Measurements from ENCODE around the gene PLXNA4.

The PLXNA4 gene

GRCh38 chr7:132499065-132499464, 77.2 kb downstream of the PLXNA4 start:
- DNase-seq: no peak

GRCh38 chr7:132498319-132498718, 78.0 kb downstream of the PLXNA4 start:
- DNase-seq: no peak

DNA sequence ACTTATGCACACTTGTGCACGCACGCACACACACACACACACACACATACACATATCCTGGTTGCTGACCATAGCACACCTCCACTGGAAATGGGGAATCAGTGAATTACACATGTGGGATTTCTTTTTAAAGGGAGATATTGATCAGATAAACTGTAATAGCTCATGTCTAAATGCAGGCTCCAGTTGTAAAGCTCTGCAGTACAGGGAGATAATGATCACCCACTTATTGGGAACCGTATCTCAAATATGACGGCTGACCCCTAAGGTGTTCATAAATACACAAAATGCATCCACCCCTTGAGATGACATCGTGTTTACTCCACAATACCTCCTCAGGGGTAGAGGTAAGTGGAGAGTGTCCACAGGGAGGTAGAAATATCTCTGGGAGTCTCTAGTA, 79.2 kb downstream of the PLXNA4 start:
- DNase-seq: no peak

- DNase-seq: no peak
Observed at GRCh38 chr7:132495936-132496335, 80.3 kb downstream of the PLXNA4 start.

GRCh38 chr7:132494474-132494873, 81.8 kb downstream of the PLXNA4 start:
- no peak for DNase-seq

DNA sequence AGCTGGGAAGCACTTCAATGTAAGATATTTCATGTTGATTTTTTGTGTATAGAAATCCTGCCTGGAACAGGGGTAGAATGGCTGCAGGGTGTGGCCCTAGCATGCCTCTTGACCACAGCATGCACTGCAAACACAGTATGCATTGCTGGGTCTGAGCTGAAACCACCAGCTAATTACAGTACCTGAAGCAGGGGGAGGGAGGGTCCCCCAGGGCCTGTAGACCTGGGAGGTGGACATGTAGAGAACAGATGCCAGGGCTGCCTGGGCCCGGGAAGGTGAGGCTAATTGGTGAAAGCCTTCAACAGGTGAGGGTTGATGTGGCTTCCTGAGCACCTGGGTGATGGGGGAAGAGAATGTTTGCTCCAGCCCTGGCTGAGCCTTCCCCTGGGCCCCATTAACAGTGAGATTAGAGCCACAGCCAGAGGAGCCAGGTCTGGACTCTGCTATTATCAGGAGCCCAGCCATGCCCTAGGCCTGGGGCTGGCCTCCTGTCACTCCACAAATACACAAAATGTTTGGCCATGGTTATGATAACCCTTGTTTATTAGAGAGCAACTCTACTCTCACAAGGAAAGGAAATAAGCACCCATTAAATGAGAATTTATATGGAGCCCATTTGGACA, 83.3 kb downstream of the PLXNA4 start:
- no peak for DNase-seq

- no peak for DNase-seq
Observed at GRCh38 chr7:132491391-132491945, 84.8 kb downstream of the PLXNA4 start.

DNA sequence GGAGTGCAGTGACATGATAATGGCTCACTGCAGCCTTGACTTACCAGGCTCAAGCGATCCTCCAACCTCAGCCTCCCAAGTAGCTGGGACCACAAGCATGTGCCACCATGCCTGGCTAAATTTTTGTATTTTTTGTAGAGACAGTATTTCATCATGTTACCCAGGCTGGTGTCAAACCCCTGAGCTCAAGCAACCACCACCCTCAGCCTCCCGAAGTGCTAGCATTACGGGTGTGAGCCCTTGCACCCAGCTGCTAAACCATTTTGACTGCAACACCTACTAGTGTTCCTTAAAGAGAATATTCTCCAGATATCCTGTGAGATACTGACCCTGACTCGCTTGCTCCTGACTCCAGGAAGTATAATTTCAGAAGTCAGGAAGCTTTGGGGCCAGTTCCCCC, 85.8 kb downstream of the PLXNA4 start:
- no peak for DNase-seq

GRCh38 chr7:132489776-132490237, 86.5 kb downstream of the PLXNA4 start:
- no peak for DNase-seq

GRCh38 chr7:132488634-132489302, 87.5 kb downstream of the PLXNA4 start:
- DNase-seq: no peak

- DNase-seq: no peak
Observed at GRCh38 chr7:132486274-132486610, 90.0 kb downstream of the PLXNA4 start.

DNA sequence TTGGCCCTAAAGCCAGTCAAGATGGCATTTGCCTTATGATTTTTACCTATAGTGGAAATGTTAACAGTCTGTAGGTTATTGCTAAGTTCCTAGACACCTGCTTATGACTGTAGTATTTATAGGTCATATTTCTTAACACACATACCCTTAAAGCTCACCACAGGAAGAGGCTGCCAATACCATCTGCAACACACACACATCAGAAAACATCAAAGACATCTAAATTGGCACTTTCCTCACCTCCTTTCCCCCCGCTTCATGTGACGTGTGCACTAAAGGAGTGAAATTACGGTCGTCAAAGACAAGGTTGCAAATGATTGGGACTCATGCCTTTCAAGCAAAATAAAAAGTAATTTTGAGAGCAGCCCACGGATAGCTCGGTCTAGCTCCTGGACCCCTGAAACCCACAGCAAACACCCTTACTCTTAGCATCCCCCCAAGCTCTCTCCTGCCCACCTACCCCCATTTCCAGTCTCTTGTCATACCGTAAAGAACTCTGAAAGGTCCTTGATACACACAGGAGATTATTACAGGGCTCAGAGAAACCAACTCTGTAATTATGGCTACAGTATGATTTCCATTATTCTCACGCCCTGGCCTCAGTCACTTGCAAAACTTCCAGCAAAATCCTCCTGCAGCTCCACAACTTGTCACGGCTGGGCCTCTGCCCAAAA, 90.5 kb downstream of the PLXNA4 start:
- no peak for DNase-seq

GRCh38 chr7:132485136-132485535, 91.1 kb downstream of the PLXNA4 start:
- no peak for DNase-seq

- DNase-seq: no peak
Observed at GRCh38 chr7:132482866-132483265, 93.4 kb downstream of the PLXNA4 start.

DNA sequence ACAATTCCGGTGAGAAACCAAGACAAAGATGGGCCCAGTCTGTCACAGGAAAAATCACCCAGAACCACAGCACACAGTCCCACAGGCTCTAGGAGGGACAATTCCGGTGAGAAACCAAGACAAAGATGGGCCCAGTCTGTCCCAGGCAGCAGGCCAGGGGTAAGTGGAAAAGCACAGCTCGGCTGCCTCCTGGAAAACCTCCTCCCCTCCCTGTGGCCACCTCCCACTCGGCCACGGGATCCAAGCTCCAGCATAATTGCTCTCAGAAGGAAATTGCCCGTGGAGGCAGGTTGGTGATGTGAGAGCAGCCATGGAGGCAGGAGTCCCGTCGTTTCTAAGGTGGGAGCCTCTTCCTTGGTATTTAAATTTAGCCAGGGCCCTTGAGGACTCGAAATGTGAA, 95.7 kb downstream of the PLXNA4 start:
- DNase-seq: no peak

DNA sequence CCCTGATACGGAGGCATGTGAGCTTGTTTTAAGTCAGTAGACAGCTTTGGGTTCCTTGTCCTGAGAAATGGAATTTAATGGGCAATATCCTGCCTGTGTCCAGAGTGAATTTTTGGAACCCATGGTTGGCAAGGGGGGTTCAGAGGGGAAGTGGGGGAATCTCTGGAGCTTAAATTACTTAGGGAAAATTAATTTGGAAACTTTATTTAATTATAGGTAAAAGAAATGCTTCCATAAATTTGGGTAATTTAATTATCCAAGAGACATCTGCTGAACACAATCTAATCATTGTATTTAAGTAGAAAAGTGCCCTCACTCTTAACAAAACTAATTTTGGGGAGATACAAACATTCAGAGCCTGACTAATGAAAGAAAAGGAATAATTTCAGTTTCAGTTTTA, 99.7 kb downstream of the PLXNA4 start:
- no peak for DNase-seq

DNA sequence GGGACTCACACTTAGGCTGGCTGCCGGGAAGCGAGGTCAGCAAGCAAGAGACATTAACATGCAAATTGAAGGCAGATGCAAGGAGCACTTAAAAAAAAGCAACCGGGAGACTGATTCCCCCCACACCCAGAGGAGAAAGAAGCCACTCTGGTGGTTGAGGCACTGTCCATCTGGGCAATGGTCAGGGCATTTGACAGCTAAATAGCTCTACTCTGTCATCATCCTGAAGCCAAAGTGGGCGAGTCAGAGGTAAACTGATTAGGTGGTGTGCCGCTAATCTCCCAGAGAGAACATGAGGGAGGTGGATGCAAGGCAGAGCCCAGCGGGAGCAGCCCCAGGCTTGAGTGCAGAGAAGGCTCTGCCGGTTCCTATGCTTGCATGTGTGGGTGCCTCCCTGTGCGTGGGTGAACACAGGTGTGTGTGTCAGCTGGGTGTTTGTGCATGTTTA, 100.6 kb downstream of the PLXNA4 start:
- no peak for DNase-seq

- DNase-seq: no peak
Observed at GRCh38 chr7:132475037-132475668, 101.1 kb downstream of the PLXNA4 start.

GRCh38 chr7:132472463-132473120, 103.7 kb downstream of the PLXNA4 start:
- no peak for DNase-seq

- DNase-seq: no peak
Observed at GRCh38 chr7:132471515-132471914, 104.8 kb downstream of the PLXNA4 start.

DNA sequence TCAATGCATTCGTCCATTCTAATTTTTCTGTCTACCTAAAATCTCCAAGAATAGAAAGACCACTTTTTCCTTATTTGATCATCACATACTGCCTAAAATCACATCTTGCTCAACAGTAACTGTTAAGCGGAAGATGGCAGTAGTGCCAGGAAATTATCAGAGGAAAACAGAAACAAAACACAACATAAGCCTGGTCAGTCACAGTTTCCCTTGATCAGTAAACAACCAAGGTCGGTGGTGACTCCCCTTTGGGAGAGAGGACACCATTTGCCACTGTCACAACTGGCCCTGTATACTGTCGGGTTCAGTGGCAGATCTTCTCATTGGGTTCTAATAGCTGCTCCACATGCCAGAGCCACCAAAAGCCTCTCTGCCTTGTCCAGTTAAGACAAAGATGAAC, 106.6 kb downstream of the PLXNA4 start:
- no peak for DNase-seq

DNA sequence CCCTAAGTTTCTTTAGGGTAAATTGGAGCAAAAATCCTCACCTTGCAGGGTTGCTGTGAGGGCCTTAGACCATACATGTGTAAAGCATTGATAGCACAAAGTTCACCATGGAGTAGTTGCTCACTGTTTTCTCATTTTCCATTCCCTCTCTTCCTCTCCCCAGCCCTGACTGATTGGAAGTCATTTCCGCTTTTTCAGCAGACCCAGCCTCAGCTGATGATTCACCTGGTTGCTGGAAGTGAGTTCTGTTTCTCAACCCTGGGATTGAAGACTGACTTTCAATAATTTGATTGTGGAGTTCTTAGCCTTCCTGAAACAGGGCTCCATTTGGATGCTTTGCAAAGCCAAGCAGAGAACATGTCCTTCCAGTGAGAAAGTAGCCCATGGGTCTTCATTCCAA, 107.0 kb downstream of the PLXNA4 start:
- DNase-seq: no peak

Data from right kidney (tissue), 1 donor.